PC-3 (cell line): ENCODE data around the gene EVA1B.

ENCODE experiments used
- CTCF ChIP-seq: fragments of 300-600 bp; sonication (generic); conservative IDR thresholded peaks from 2 replicates; pipeline ENCODE4 v1.5.1; 2017; ENCODE audit warnings: antibody characterized with exemption, low read depth, mild to moderate bottlenecking, low read length
- EZH2 ChIP-seq: fragments of 300-600 bp; sonication (generic); IDR thresholded peaks from one replicate; pipeline ENCODE4 v1.6.1; 2017; ENCODE audit warnings: antibody characterized with exemption, mild to moderate bottlenecking, low read length; ENCODE audit not compliant: unreplicated experiment
- EZH2phosphoT487 ChIP-seq: fragments of 300-600 bp; sonication (generic); IDR thresholded peaks from 2 replicates; pipeline ENCODE4 v1.6.1; 2018; ENCODE audit warnings: mild to moderate bottlenecking, antibody characterized with exemption, low read length, borderline replicate concordance

- TF ChIP-seq CTCF (no peak), EZH2 (no peak), EZH2phosphoT487 (no peak)
Measured at GRCh38 chr1:36367798-36368197, 44.4 kb upstream of the EVA1B start.
